CD4-positive, alpha-beta memory T cell (primary cell): ENCODE data around the gene AGAP9. TPM values are rescaled to one million over a fixed set of nuclear protein-coding genes. Genes with fewer than 3 reads are reported as not detected.
"Not testable (repeated sequence)": the region's sequence is repeated elsewhere in the genome, so short reads cannot be mapped to it uniquely, and the experiment has no call there.

Source experiments
- CTCF ChIA-PET: fragments of 350-600 bp; sonication (Branson Sonifier 250); formaldehyde crosslinking; loops from one replicate; lab custom pipeline; 2021; ENCODE audit warnings: inconsistent platforms; ENCODE audit not compliant: partially characterized antibody; lab: Charles Lee
- POLR2A ChIA-PET: fragments of 350-600 bp; sonication (Branson Sonifier 250); formaldehyde crosslinking; loops from one replicate; lab custom pipeline; 2021; ENCODE audit not compliant: partially characterized antibody; lab: Charles Lee
- DNase-seq, 5 donors: peaks; one replicate each; pipeline versions ENCODE4 v3.0.0 to v3.0.0-alpha.2; 2020 to 2022; ENCODE audit warnings: mixed read lengths in 1 of 5
- H3K27ac ChIP-seq: one replicate; pipeline ENCODE4 v1.7.0; 2013; ENCODE audit warnings: low read depth, low read length
- H3K27me3 ChIP-seq: 2 replicates; pipeline ENCODE4 v1.7.0; 2013; ENCODE audit warnings: mild to moderate bottlenecking, low read length, moderate library complexity; ENCODE audit not compliant: insufficient read depth
- H3K36me3 ChIP-seq: 2 replicates; pipeline ENCODE4 v1.7.0; 2013; ENCODE audit warnings: mild to moderate bottlenecking, low read length, moderate library complexity; ENCODE audit not compliant: insufficient read depth
- H3K4me1 ChIP-seq: 2 replicates; pipeline ENCODE4 v1.7.0; 2013; ENCODE audit warnings: mild to moderate bottlenecking, low read length, moderate library complexity; ENCODE audit not compliant: insufficient read depth
- H3K4me3 ChIP-seq, 2 donors: one replicate each; pipeline ENCODE4 v1.7.0; 2013; ENCODE audit warnings: low read length in 2 of 2, mild to moderate bottlenecking in 1 of 2
- H3K9me3 ChIP-seq, 2 donors: one replicate each; pipeline ENCODE4 v1.7.0; 2013; ENCODE audit warnings: low read length in 2 of 2, control low read depth in 1 of 2; ENCODE audit not compliant: control insufficient read depth in 1 of 2
- H3K27ac Mint-ChIP-seq, 7 donors: one replicate each; pipeline ENCODE4 v1.8.0; 2020 to 2021; ENCODE audit warnings: mixed read lengths in 7 of 7, mild to moderate bottlenecking in 6 of 7, inconsistent platforms in 3 of 7, moderate library complexity in 3 of 7
- H3K27me3 Mint-ChIP-seq, 2 donors: one replicate each; pipeline ENCODE4 v1.8.0; 2020 to 2021; ENCODE audit warnings: mixed read lengths in 2 of 2
- H3K36me3 Mint-ChIP-seq, 2 donors: one replicate each; pipeline ENCODE4 v1.8.0; 2020 to 2021; ENCODE audit warnings: mixed read lengths in 2 of 2, inconsistent platforms in 1 of 2, mild to moderate bottlenecking in 1 of 2
- H3K4me1 Mint-ChIP-seq, 4 donors: one replicate each; pipeline ENCODE4 v1.8.0; 2020 to 2021; ENCODE audit warnings: mixed read lengths in 4 of 4, mild to moderate bottlenecking in 1 of 4
- H3K4me3 Mint-ChIP-seq, 8 donors: one replicate each; pipeline ENCODE4 v1.8.0; 2020 to 2021; ENCODE audit warnings: mixed read lengths in 8 of 8, mild to moderate bottlenecking in 7 of 8, moderate library complexity in 6 of 8, inconsistent platforms in 3 of 8
- H3K9me3 Mint-ChIP-seq, 8 donors: one replicate each; pipeline ENCODE4 v1.8.0; 2020 to 2021; ENCODE audit warnings: mixed read lengths in 8 of 8, mild to moderate bottlenecking in 5 of 8, inconsistent platforms in 3 of 8, moderate library complexity in 1 of 8
- intact Hi-C: fragments of 100-400 bp; cut with micrococcal nuclease; formaldehyde crosslinking; loops from one replicate; pipeline ENCODE4 v1.15.1; 2023
- polyA plus RNA-seq, 2 donors: library from polyadenylated mRNA; unstranded; fragments of 300-500 nt; fragmentation: Illumina TruSeq; gene quantifications; one replicate each; pipeline ENCODE4 v1.2.3, GENCODE V29; 2021
- total RNA-seq, 2 experiments: library from RNA; stranded (reverse); gene quantifications; one replicate each; pipeline ENCODE4 v1.2.3, GENCODE V29; 2021

Gene AGAP9
- total and polyA plus RNA-seq, 4 experiments from 2014 or later, result 1.0 to 12.3 (median 11.3) TPM; not detected in 1

GRCh38 chr10:47553214-47553859, 29.9 kb upstream of the AGAP9 start:
- peaks cover 4 to 19% (median 9%) of the 10 kb centered on the region in 4 donors for H3K4me1 Mint-ChIP-seq
- Histone ChIP-seq H3K4me3 (peak overlapping the region; percentile 50 to 55), H3K27ac (peak overlapping the region; percentile 55)
- H3K4me3 Mint-ChIP-seq, result peak overlapping the region; percentile 93 to 100 (median 98)
- H3K36me3 Mint-ChIP-seq, H3K36me3 ChIP-seq, H3K4me1 ChIP-seq, H3K9me3 ChIP-seq, POLR2A ChIA-PET, H3K9me3 Mint-ChIP-seq, H3K27me3 ChIP-seq, H3K27me3 Mint-ChIP-seq, CTCF ChIA-PET, intact Hi-C loops: not testable (repeated sequence)
- peak; percentile 56 to 86 (median 73) for DNase-seq
- peak overlapping the region; percentile 89 to 98 (median 96) for H3K27ac Mint-ChIP-seq

- H3K27me3 ChIP-seq, H3K9me3 ChIP-seq, CTCF ChIA-PET, H3K36me3 ChIP-seq, H3K27me3 Mint-ChIP-seq, H3K36me3 Mint-ChIP-seq, H3K9me3 Mint-ChIP-seq, intact Hi-C loops, POLR2A ChIA-PET, H3K4me1 ChIP-seq: not testable (repeated sequence)
- H3K27ac ChIP-seq, result peak overlapping the region; percentile 55
- peaks cover 4 to 19% (median 9%) of the 10 kb centered on the region in 4 donors for H3K4me1 Mint-ChIP-seq
- peak; percentile 34 to 54 (median 47) for DNase-seq
- H3K4me3 ChIP-seq, result peak overlapping the region; percentile 50 to 55
- peak overlapping the region; percentile 93 to 100 (median 98) for H3K4me3 Mint-ChIP-seq
- peak overlapping the region; percentile 89 to 98 (median 96) for H3K27ac Mint-ChIP-seq
Observed at GRCh38 chr10:47552719-47553118, 29.3 kb upstream of the AGAP9 start.

DNA sequence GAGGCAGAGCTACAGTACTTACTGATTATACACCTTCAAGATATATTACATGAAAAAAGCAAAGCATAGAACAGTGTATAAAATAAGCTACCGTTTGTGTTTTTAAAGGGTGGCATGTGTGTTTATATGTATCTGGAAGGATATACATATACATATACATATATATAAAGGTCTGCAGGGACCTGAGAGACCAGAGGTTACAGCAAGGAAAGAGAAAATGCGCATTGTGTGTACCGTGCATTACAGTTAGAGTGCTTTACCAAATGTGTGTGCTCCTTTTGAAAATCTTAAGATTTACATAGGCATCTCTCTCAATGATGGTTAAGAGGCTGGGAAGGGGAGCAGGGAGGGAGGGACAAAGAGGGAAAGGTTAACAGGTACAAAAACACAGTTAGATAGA, 23.8 kb upstream of the AGAP9 start:
- H3K27ac ChIP-seq, H3K36me3 ChIP-seq, DNase-seq, H3K27me3 ChIP-seq, H3K4me3 Mint-ChIP-seq, intact Hi-C loops, H3K9me3 Mint-ChIP-seq, H3K27me3 Mint-ChIP-seq, H3K9me3 ChIP-seq, H3K27ac Mint-ChIP-seq, H3K4me1 ChIP-seq, POLR2A ChIA-PET, H3K36me3 Mint-ChIP-seq, CTCF ChIA-PET, H3K4me3 ChIP-seq, H3K4me1 Mint-ChIP-seq: not testable (repeated sequence)

DNA sequence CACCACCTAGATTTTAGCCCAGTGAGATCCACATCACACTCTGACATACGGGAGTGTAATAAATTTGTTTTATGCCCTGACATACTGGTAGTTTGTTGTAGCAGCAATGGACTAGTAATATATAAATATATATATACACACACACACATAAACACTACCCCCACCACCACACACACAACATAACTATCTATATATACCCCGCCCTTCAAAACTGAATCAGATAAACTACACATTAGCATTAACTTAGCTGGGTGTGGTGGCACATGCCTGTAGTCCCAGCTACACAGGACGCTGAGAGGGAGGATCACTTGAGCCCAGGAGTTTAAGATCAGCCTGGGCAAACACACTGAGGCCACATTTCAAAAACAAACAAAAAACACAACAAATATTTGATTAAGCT, 13.0 kb upstream of the AGAP9 start:
- intact Hi-C loops, DNase-seq, H3K27ac Mint-ChIP-seq, H3K9me3 ChIP-seq, POLR2A ChIA-PET, H3K4me1 ChIP-seq, H3K27me3 ChIP-seq, H3K36me3 ChIP-seq, H3K4me3 Mint-ChIP-seq, H3K4me1 Mint-ChIP-seq, H3K9me3 Mint-ChIP-seq, H3K4me3 ChIP-seq, H3K27ac ChIP-seq, CTCF ChIA-PET, H3K36me3 Mint-ChIP-seq, H3K27me3 Mint-ChIP-seq: not testable (repeated sequence)

- H3K9me3 Mint-ChIP-seq, H3K4me1 Mint-ChIP-seq, DNase-seq, H3K4me1 ChIP-seq, H3K27ac Mint-ChIP-seq, H3K27me3 Mint-ChIP-seq, CTCF ChIA-PET, H3K9me3 ChIP-seq, H3K36me3 Mint-ChIP-seq, H3K27ac ChIP-seq, H3K36me3 ChIP-seq, intact Hi-C loops, POLR2A ChIA-PET, H3K27me3 ChIP-seq, H3K4me3 Mint-ChIP-seq, H3K4me3 ChIP-seq: not testable (repeated sequence)
Observed at GRCh38 chr10:47502313-47502712, 21.1 kb downstream of the AGAP9 start.

DNA sequence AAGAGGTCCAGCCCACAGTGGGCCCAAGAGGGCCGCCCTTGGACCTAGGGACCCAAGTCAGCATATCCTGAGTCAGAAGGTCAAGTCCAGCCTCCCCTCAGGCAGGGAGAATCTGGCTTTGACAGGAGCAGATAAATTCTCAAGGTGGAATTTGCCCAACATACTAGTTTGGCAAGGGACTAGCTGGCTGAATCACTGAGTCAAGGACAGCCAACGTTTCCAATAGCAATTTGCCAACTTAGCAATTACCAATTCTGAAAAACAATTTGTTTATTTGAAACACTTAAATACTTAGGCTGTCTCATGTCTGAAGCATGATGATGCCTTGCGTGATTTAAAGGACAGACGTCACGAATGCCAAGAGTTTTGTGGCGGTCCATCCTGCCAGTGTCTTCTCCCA, 29.2 kb downstream of the AGAP9 start:
- H3K9me3 ChIP-seq, H3K27ac Mint-ChIP-seq, H3K27me3 Mint-ChIP-seq, H3K4me1 ChIP-seq, POLR2A ChIA-PET, DNase-seq, H3K36me3 ChIP-seq, H3K4me3 ChIP-seq, intact Hi-C loops, CTCF ChIA-PET, H3K27me3 ChIP-seq, H3K4me1 Mint-ChIP-seq, H3K4me3 Mint-ChIP-seq, H3K9me3 Mint-ChIP-seq, H3K27ac ChIP-seq, H3K36me3 Mint-ChIP-seq: not testable (repeated sequence)

DNA sequence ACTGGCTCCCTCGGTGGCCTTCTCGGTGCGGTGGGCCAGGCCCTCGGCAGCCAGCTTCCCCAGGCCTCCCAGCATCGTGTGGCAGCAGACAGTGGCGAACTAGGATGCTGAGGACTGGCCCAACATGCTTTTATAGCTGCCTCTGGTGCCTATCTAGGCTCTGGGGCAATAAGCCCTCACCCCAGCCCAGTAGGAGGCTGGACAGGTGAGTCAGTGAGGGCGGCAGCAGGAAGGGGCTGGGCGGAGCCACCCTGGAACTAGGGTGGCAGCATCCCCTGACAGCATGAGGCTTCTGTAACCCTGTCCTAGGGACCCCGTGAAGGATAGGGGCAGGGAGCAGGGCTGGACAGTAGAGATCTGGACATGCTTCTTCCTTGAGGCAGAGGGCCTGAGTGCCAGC, 31.8 kb downstream of the AGAP9 start, which contains the start of gene FAM25G:
Gene FAM25G, minus strand, starts transcription at position 101 of the 400 bp plus-strand sequence. Its CDS starts 26 bp downstream, at position 75.
- H3K27ac ChIP-seq, H3K27ac Mint-ChIP-seq, H3K27me3 ChIP-seq, H3K9me3 Mint-ChIP-seq, H3K36me3 ChIP-seq, H3K27me3 Mint-ChIP-seq, H3K4me3 ChIP-seq, intact Hi-C loops, H3K36me3 Mint-ChIP-seq, H3K4me1 ChIP-seq, H3K4me1 Mint-ChIP-seq, H3K9me3 ChIP-seq, CTCF ChIA-PET, H3K4me3 Mint-ChIP-seq, POLR2A ChIA-PET, DNase-seq: not testable (repeated sequence)

GRCh38 chr10:47489630-47490029, 33.8 kb downstream of the AGAP9 start:
- H3K27me3 ChIP-seq, H3K4me1 Mint-ChIP-seq, H3K9me3 Mint-ChIP-seq, H3K9me3 ChIP-seq, H3K27ac Mint-ChIP-seq, H3K36me3 ChIP-seq, H3K27me3 Mint-ChIP-seq, H3K27ac ChIP-seq, intact Hi-C loops, H3K4me1 ChIP-seq, H3K4me3 ChIP-seq, CTCF ChIA-PET, H3K36me3 Mint-ChIP-seq, DNase-seq, POLR2A ChIA-PET, H3K4me3 Mint-ChIP-seq: not testable (repeated sequence)
